Effector CD8-positive, alpha-beta T cell (primary cell): Measurements from ENCODE around the gene PSMG1.
"Not testable (repeated sequence)": the region's sequence is repeated elsewhere in the genome, so short reads cannot be mapped to it uniquely, and the experiment has no call there.

ENCODE experiments used
- DNase-seq: peaks from one replicate; lab custom pipeline; 2025; lab: John Stamatoyannopoulos, UW

The PSMG1 gene

DNA sequence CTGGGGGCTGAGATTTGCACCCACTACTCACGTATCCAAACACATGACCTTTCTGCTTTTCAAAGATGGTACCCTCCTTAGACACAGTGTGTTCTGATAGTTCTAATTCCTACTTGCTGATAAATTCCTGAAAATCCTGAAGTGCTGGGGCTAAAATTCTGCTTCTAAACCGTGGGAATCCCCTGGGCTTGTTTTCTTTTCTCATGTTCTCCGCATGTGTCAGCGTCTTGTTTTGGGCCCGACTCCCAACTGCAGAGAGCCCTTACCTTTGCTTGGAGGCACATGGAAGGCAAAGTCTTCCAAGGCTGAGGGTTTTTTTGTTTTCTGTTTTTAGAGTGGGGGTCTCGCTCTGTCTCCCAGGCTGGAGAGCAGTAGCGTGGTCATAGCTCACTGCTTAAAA, 27.2 kb downstream of the PSMG1 start:
- no peak for DNase-seq

GRCh38 chr21:39155578-39155977, 27.7 kb downstream of the PSMG1 start:
- no peak for DNase-seq

GRCh38 chr21:39153842-39154241, 29.4 kb downstream of the PSMG1 start:
- no peak for DNase-seq

DNA sequence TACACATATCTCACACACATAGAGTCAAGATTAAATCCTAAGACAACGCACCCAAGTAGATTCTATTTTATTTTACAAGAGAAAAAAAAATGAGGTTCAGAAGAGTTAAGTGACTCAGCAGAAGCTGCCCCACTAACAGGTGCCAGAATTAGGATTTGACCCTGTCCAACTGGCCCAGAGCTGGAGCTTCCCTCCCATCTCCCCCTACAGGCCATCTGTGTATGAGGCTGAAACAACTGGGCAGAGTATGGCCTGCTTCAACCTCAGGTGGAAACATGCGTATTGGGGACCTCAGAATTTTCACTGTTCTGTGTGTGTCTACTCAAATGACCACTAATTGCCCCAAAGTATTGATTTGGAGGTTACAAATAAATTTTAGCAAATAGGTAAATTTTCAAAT, 29.9 kb downstream of the PSMG1 start:
- DNase-seq: no peak

- no peak for DNase-seq
Observed at GRCh38 chr21:39152271-39152670, 31.0 kb downstream of the PSMG1 start.

DNA sequence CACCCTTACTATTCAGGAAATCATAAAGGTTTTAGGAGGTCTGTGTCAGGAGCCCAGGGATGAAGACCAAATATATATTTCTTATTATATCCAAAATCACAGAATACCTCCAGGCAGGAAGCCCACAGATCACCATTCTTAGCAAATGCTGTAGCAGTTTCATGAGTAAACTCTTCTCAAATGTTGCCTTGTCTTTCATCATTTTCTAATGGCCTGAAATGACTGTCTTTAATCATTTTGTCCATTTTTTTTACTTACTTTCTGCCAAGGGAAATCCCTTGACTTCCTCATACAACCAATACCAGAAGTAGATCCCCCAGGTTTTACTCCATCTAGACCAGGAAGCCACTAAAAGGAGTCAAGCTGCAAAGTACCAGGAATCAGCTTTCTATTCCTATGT, 32.4 kb downstream of the PSMG1 start:
- DNase-seq: no peak

DNA sequence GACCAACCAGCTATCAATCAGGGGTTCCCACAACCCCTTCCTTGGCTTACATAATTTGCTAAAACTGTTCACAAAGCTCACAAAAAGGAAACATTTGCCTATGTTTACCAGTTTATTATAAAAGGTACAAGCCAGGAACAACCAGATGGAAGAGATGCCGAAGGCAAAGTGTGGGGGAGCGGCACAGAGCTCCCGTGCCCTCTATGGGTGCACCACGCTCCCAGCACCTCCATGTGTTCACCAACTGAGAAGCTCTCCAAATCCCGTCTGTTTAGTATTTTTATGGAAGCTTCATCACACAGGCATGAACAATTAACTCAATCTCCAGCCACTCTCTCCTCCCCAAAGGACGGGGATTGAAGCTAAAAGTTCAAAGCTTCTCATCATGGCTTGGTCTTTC, 32.9 kb downstream of the PSMG1 start:
- DNase-seq: no peak

- no peak for DNase-seq
Observed at GRCh38 chr21:39149882-39150281, 33.4 kb downstream of the PSMG1 start.

DNA sequence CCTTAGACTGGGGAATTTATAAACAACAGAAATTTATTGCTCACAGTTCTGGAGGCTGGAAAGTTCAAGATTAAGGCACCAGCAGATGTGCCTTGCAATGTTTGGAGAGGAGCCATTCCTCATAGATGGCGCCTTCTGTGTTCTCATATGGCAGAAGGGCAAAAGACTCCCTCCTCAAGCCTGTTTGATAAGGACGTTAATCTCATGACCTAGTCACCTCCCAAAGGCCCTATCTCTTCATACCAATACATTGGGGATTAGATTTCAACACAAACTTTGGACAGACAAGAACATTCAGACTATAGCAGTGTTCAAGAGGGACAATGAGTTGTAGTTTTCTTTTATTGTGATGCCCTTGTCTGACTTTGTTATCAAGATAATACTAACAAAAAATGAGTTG, 34.3 kb downstream of the PSMG1 start:
- no peak for DNase-seq

DNA sequence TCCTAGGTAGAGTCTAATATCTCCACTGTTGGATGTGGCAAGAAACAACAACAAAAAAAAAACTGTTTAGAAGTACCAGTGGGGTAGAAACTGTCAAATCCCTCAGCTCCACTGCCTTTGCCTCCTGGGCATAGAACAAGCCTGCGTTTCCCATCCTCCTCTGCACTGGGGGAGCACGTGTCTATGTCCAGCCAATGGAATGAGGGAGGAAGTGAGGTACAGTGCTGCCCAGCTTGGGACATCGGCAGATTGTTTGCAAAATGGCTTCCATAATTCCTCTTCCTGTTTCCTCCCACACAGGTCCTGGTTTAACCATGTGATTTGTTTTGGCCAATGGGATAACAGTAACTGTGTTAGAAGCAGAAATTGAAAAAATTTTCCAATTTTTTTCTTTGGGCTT, 39.1 kb downstream of the PSMG1 start:
- DNase-seq: no peak

DNA sequence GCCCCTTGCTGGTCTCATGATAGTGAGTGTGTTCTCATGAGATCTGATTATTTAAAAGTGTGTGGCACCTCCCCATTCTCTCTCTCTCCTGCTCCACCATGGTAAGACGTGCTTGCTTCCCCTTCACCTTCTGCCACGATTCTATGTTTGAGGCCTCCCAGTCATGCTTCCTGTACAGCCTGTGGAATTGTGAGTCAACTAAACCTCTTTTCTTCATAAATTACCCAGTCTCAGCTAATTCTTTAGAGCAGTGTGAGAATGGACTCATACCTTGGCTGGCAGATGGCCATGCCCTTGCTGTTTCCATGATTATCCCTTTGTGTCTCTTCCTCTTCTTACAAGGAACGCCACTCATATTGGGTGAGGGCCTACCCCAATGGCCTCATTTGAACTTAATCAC, 40.3 kb downstream of the PSMG1 start:
- DNase-seq: no peak

GRCh38 chr21:39141502-39141901, 41.7 kb downstream of the PSMG1 start:
- no peak for DNase-seq

DNA sequence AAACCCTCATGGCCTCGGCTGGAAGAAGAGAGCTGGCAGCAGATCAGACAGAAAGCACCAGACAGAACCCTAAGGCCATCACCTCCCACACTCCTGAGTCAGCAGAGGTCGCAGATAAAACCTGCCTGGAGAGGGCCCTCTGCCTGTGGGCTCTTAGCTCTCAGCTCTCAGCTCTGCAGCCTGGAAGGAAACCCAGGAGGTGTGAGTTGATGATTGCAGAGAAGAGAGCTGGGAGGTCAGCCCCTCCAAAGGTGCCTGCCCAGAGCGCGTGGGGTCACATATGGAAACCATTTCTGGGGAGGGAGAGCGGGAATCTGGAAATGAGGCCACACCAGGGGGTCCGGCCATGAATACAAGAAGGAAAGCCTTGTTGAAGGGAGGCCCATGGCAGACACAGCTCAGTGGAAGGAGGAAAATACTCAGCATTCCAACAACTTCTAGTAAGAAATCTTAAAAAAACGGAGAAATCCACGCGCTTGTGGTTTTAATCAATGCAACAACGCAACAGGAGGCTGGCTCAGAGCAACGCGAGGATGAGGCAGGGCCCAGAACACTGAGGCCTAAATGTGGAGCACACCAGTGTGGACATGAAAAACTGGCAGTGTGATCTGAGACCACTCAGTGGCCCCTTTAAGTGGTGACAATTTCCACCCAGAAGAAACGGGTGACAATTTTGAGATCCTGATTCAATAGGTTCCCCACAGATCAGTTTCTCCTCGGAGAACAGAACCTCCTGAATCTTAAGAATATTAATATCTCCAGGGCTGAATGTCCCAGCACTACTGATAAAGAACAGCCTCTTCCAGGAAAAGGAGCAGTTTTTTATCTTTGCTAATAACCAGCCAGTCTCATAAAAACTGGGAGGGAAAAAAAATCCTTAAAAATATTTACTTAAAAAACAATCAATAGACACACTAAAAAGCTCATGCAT, 45.7 kb downstream of the PSMG1 start:
- DNase-seq: no peak

DNA sequence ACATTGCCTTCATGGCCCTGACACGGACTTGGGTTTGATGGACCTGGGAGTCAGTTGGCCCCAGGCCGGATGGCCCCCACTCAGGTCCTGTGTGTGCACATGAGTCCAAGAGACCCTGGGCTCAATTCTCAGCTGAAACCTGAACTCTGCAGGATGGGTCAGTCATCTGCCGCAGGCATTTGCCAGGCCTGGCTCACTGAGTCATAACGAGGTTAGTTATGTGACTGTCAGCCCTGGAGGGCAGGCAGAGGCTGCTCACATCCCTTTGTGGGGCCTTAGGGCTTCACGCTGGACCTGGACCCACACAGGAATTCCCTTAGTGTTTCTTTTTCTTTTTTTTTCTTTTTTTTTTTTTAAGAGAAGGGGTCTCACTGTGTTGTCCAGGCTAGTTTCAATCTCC, 46.5 kb downstream of the PSMG1 start:
- DNase-seq: no peak

GRCh38 chr21:39136138-39136537, 47.1 kb downstream of the PSMG1 start:
- not testable (repeated sequence) for DNase-seq

- DNase-seq: no peak
Observed at GRCh38 chr21:39134288-39134810, 48.9 kb downstream of the PSMG1 start.

DNA sequence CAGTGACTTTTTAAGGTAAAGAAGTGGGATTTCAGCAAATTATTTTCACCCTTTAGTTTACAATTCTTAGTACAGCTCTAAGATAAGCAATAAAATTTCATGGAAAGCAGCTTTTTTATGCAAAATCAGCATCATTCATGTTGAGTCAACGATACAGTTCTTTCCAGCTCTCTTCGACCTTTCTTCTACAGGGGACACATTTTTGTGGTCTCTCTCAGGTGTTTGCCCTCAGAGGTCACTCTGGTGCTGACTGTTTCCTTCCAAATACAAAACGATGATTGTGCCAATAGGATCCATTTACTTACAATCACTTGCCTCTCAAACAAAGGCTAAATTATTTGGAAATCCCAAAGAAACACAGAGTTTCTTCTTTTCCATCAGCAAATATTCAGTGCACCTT, 51.0 kb downstream of the PSMG1 start:
- no peak for DNase-seq

DNA sequence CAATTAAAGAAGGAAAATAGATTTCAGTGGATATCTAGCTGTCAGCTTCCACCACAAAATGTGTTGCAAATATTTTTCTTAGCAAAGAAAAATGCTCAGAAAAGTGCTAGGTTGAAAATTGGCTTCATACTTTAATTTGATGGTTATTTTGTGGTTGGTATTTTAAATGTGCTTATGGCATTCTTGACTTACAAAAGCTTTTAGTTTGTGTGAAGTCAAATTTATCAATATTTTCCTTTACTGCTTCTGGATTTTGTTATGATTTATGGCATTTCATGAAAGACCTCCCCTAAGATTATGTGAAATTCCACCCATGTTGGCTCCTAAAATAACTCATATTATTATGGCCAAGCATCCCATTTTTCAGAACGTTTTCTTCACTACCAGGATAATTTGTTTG, 51.5 kb downstream of the PSMG1 start:
- no peak for DNase-seq

DNA sequence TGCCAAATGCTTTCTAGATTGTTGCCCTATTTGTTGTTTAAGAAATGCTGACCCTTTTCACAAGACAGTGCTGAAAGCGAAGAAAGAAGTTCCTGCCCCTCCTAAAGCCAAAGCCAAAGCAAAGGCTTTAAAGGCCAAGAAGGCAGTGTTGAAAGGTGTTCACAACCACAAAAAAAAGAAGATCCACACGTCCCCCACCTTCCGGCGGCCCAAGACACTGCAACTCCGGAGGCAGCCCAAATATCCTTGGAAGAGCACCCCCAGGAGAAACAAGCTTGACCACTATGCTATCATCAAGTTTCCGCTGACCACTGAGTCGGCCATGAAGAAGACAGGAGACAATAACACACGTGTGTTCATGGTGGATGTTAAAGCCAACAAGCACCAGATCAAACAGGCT, 55.7 kb downstream of the PSMG1 start:
- DNase-seq: no peak

- DNase-seq: no peak
Observed at GRCh38 chr21:39126486-39126806, 56.8 kb downstream of the PSMG1 start.

- no peak for DNase-seq
Observed at GRCh38 chr21:39125752-39126485, 57.3 kb downstream of the PSMG1 start.
